ENCODE results near the gene ZNF621.
"Not testable (repeated sequence)": the region's sequence is repeated elsewhere in the genome, so short reads cannot be mapped to it uniquely, and the experiment has no call there.

Gene ZNF621

GRCh38 chr3:40546816-40547215, 22.1 kb downstream of the ZNF621 start:
- peak; percentile 38 for DNase-seq (ENCODE audit: low read depth)

- no peak for DNase-seq (ENCODE audit: low read depth)
Measured at GRCh38 chr3:40550167-40550566, 25.4 kb downstream of the ZNF621 start.

GRCh38 chr3:40557575-40558161, 32.9 kb downstream of the ZNF621 start:
- DNase-seq (ENCODE audit: low read depth), result no peak

- not testable (repeated sequence) for DNase-seq (ENCODE audit: low read depth)
Measured at GRCh38 chr3:40562482-40562881, 37.7 kb downstream of the ZNF621 start.

GRCh38 chr3:40565629-40566028, 40.9 kb downstream of the ZNF621 start:
- not testable (repeated sequence) for DNase-seq (ENCODE audit: low read depth)

- no peak for DNase-seq (ENCODE audit: low read depth)
Measured at GRCh38 chr3:40566694-40567093, 41.9 kb downstream of the ZNF621 start.

GRCh38 chr3:40572588-40572987, 47.8 kb downstream of the ZNF621 start:
- no peak for DNase-seq (ENCODE audit: low read depth)

- no peak for DNase-seq (ENCODE audit: low read depth)
Measured at GRCh38 chr3:40574050-40574449, 49.3 kb downstream of the ZNF621 start.

- DNase-seq (ENCODE audit: low read depth), result no peak
Measured at GRCh38 chr3:40574661-40575060, 49.9 kb downstream of the ZNF621 start.

GRCh38 chr3:40576396-40576795, 51.6 kb downstream of the ZNF621 start:
- DNase-seq (ENCODE audit: low read depth), result no peak

- DNase-seq (ENCODE audit: low read depth), result peak; percentile 28
Measured at GRCh38 chr3:40580494-40581091, 55.8 kb downstream of the ZNF621 start.

- no peak for DNase-seq (ENCODE audit: low read depth)
Measured at GRCh38 chr3:40581166-40581565, 56.4 kb downstream of the ZNF621 start.

- DNase-seq (ENCODE audit: low read depth), result no peak
Measured at GRCh38 chr3:40582401-40583027, 57.8 kb downstream of the ZNF621 start.

GRCh38 chr3:40583691-40584090, 58.9 kb downstream of the ZNF621 start:
- DNase-seq (ENCODE audit: low read depth), result no peak

GRCh38 chr3:40584625-40585189, 59.9 kb downstream of the ZNF621 start:
- peak; percentile 55 for DNase-seq (ENCODE audit: low read depth)

- no peak for DNase-seq (ENCODE audit: low read depth)
Measured at GRCh38 chr3:40585381-40586016, 60.7 kb downstream of the ZNF621 start.

- no peak for DNase-seq (ENCODE audit: low read depth)
Measured at GRCh38 chr3:40586901-40587300, 62.1 kb downstream of the ZNF621 start.

GRCh38 chr3:40588406-40588805, 63.6 kb downstream of the ZNF621 start:
- DNase-seq (ENCODE audit: low read depth), result no peak
